SJSA1 (cell line): Measurements from ENCODE around the gene EPHA8. TPM values are rescaled to one million over a fixed set of nuclear protein-coding genes. Genes with fewer than 3 reads are reported as not detected.

Source experiments
- DNase-seq, 2 experiments: peaks; one replicate each; pipeline ENCODE4 v3.0.0-alpha.2; 2015 to 2020; ENCODE audit warnings: low spot score in 2 of 2, low read depth in 1 of 2
- H3K27ac ChIP-seq: fragments of 250-450 bp; sonication (Bioruptor Pico); 2 replicates; pipeline ENCODE4 v1.5.1; 2020; ENCODE audit warnings: mild to moderate bottlenecking, moderate library complexity
- H3K27me3 ChIP-seq: fragments of 250-450 bp; sonication (Bioruptor Pico); replicated peaks from 2 replicates; pipeline ENCODE4 v1.5.1; 2020; ENCODE audit warnings: mild to moderate bottlenecking, moderate library complexity
- H3K36me3 ChIP-seq: fragments of 250-450 bp; sonication (Bioruptor Pico); 2 replicates; pipeline ENCODE4 v1.5.1; 2020; ENCODE audit warnings: mild to moderate bottlenecking
- H3K4me1 ChIP-seq: fragments of 250-450 bp; sonication (Bioruptor Pico); replicated peaks from 2 replicates; pipeline ENCODE4 v1.6.1; 2021; ENCODE audit warnings: mild to moderate bottlenecking
- H3K4me3 ChIP-seq: fragments of 250-450 bp; sonication (Bioruptor Pico); 2 replicates; pipeline ENCODE4 v1.5.1; 2020; ENCODE audit warnings: mild to moderate bottlenecking
- H3K9me3 ChIP-seq: fragments of 250-450 bp; sonication (Bioruptor Pico); replicated peaks from 2 replicates; pipeline ENCODE4 v1.5.1; 2020; ENCODE audit warnings: mild to moderate bottlenecking
- total RNA-seq: library from RNA; depleted of rRNA; stranded (reverse); fragments of >200 nt; shearing (Covaris generic); gene quantifications from 2 replicates; pipeline ENCODE4 v1.2.3, GENCODE V29; 2014

Gene EPHA8
- total RNA-seq, 1 experiment from 2014 or later: not detected

- no peak overlapping the region for H3K27ac ChIP-seq
- no peak for DNase-seq
- no peaks in the 10 kb centered on the region for H3K36me3 ChIP-seq
- peaks cover 73% of the 10 kb centered on the region for H3K27me3 ChIP-seq
- no peaks in the 10 kb centered on the region for H3K9me3 ChIP-seq
- H3K4me1 ChIP-seq: no peaks in the 10 kb centered on the region
- H3K4me3 ChIP-seq: no peak overlapping the region
These were observed 648 bp downstream of the EPHA8 start for GRCh38 chr1:22563671-22564602.

GRCh38 chr1:22566161-22566560 is 2.9 kb downstream of the EPHA8 start:
- H3K9me3 ChIP-seq: no peaks in the 10 kb centered on the region
- no peaks in the 10 kb centered on the region for H3K36me3 ChIP-seq
- no peaks in the 10 kb centered on the region for H3K4me1 ChIP-seq
- no peak for DNase-seq
- peaks cover 57% of the 10 kb centered on the region for H3K27me3 ChIP-seq
- no peak overlapping the region for H3K27ac ChIP-seq
- no peak overlapping the region for H3K4me3 ChIP-seq

DNA sequence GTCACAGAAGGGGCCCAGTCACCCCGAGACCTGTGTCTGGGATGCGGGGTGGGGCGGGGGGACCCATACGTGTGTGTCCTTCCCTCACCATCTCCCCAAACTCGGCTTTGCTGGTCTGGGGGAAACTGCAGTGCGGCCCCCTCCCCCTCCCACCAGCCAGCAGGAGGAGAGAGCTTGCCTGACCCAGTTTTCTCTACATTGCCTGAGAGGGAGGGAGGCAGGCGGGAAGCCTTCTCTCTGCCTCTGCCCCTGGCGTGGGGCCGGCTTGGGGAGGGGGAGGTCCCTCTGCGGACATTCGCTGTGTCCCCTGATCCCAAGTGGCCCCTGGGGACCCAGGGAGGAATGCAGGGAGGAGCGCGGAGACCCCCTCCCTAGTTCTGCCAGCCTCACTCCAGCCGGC is 3.9 kb downstream of the EPHA8 start:
- Histone ChIP-seq H3K4me3 (no peak overlapping the region), H3K4me1 (no peaks in the 10 kb centered on the region), H3K27ac (no peak overlapping the region), H3K9me3 (no peaks in the 10 kb centered on the region), H3K36me3 (no peaks in the 10 kb centered on the region), H3K27me3 (peaks cover 48% of the 10 kb centered on the region)
- DNase-seq: no peak

DNA sequence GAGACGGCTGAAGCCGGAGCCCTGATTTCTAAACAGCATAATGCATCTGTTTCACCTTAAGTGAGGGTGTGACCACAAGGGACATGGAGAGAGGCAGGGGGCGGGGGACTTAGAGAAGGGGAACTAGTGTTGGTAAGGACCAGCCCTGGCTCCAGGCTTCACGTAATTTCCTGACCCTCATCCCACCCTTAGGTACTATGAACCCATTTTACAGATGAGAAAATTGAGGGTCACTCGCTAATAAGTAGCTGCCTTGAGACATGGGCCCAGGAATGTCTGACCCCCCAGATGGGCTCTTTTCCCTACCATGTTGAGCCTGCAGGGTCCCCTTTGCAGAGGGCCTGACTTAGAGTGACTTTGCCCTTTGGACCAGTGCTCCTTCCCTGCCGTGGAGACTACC is 4.7 kb downstream of the EPHA8 start:
- H3K36me3 ChIP-seq: no peaks in the 10 kb centered on the region
- no peak overlapping the region for H3K27ac ChIP-seq
- H3K9me3 ChIP-seq: no peaks in the 10 kb centered on the region
- H3K27me3 ChIP-seq: peaks cover 46% of the 10 kb centered on the region
- DNase-seq: no peak
- no peaks in the 10 kb centered on the region for H3K4me1 ChIP-seq
- no peak overlapping the region for H3K4me3 ChIP-seq

DNA sequence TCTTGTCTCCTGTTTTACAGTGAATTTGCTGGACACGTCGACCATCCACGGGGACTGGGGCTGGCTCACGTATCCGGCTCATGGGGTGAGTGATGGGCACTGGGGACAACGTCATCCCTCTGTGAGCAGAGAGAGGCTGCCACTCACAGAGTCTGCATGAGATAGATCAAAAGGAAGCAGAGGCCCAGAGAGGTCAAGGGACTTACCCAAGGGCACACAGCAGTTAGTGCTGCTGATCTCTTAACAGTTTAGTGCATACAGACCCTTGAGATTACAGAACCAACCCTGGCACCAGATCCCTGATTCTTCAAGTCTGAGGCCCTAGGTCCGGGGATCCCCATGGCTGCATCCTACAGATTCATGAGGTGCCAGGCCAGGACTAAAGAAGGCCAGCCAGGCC is 6.0 kb downstream of the EPHA8 start:
- Histone ChIP-seq H3K4me1 (no peaks in the 10 kb centered on the region), H3K9me3 (no peaks in the 10 kb centered on the region), H3K27ac (no peak overlapping the region), H3K36me3 (no peaks in the 10 kb centered on the region), H3K27me3 (peaks cover 50% of the 10 kb centered on the region), H3K4me3 (no peak overlapping the region)
- no peak for DNase-seq

DNA sequence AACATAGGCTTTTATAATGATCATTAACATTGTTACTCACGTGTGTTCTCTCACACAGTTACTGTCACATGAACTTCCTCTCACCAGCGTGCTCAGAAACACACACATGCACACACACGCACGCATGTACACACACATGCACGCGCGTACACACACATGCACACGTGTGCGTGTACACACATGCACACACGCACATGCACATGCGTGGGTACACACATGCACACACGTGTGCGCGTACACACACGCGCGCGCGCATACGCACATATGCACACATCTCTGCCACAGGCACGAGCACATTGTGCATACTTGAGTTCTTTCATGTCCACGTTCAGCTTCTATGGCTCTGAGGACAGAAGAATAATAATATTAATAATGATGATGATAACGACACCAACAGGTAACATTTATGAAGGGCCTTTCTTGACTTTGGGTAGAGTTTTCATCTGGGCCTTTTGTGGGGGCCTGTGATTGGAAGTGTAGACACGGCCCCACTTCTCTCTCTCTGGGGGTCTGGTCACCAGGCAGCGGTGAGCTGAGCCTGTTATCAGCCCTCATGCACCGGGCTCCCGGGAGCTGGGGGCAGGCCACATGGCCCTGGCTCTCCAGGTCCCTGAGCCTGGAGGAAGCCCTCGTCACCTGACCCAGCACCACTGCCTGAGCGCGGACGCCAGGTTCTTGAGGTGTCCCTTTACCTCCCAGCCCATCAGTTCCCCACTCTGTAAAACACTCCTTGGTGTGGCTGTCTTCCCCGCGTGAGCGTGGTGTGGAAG is 7.0 kb downstream of the EPHA8 start:
- Histone ChIP-seq H3K4me1 (no peaks in the 10 kb centered on the region), H3K27ac (no peak overlapping the region), H3K27me3 (peaks cover 48% of the 10 kb centered on the region), H3K36me3 (no peaks in the 10 kb centered on the region), H3K9me3 (no peaks in the 10 kb centered on the region), H3K4me3 (no peak overlapping the region)
- DNase-seq: no peak

DNA sequence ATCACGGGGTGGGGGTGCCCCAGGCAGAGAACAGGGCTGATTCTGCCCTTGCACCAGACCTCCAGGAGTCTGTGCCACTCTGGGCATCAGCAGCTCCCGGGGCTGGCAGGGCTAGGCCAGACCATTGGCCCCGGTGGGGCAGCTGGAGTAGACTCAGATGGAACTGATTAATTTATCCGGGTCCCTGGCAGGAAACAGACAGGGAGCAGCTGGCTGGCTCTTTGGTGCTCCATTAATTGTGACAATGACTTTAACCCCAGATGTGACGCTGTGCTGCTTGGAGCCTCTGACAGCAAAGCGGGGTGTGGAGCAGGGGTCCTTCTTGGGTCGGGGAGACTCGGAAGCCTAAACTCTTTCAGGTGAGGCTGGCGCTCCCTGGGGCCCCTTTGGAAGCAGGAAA is 9.5 kb downstream of the EPHA8 start:
- no peak for DNase-seq
- Histone ChIP-seq H3K4me1 (no peaks in the 10 kb centered on the region), H3K9me3 (no peaks in the 10 kb centered on the region; the same call in 1 of the 2 replicates), H3K27me3 (peaks cover 38% of the 10 kb centered on the region), H3K4me3 (no peak overlapping the region), H3K27ac (no peak overlapping the region), H3K36me3 (no peaks in the 10 kb centered on the region)

DNA sequence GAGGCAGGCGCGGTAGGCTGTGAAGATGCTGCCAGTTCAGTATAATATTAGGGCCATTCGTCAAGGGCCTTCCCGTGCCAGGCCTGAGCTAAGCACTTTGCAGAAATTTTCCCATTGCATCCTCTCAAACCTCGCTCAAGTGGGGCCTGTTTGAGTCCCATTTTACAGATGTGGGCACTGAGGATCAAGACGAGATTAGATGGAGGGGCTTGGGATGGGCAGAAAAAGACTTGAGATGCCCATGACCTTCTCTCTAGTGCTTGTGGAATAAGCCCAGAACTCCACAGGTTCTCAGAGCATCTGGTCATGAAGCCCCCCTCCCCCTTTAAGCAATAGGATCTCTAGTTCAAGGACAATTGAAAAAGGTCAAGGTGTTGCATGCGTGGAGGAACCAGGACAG is 9.9 kb downstream of the EPHA8 start:
- Histone ChIP-seq H3K4me3 (no peak overlapping the region), H3K27me3 (peaks cover 34% of the 10 kb centered on the region), H3K36me3 (no peaks in the 10 kb centered on the region), H3K27ac (no peak overlapping the region), H3K4me1 (no peaks in the 10 kb centered on the region), H3K9me3 (no peaks in the 10 kb centered on the region; the same call in 1 of the 2 replicates)
- no peak for DNase-seq

DNA sequence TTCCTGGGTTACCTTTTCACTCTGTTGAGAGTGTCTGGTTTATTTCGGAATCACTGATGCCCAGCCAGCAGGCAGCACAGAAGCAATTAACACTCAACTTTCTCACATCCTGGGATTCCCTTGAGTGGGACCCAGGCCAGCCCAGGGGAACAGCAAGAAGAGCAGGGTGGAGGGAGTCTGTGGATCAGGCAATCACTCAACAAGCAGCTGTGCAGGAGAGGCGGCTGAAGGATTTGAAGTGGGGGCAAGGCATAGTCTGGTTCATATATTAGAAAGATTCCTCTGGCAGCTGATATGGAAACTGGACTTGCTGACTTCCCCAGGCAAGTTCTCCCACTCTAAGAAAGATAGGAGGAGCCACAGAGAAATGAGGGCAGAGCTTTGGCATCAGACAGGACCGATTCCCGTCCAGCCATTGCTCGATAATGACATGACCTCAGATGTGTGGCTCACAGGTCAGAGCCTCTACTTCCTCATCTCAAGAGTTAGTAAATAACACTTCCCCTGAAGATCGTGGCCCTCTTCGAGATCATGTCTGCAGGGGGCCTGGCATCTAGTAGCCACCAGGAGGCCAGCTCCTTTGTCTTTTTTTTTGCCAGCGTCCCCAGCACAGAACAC is 12.4 kb downstream of the EPHA8 start:
- H3K4me1 ChIP-seq: no peaks in the 10 kb centered on the region
- DNase-seq: no peak
- H3K27ac ChIP-seq: no peak overlapping the region
- H3K9me3 ChIP-seq: peaks cover 4% of the 10 kb centered on the region; the same call in 1 of the 2 replicates
- no peak overlapping the region for H3K4me3 ChIP-seq
- H3K36me3 ChIP-seq: no peaks in the 10 kb centered on the region
- peaks cover 29% of the 10 kb centered on the region for H3K27me3 ChIP-seq

GRCh38 chr1:22576150-22576544 is 12.9 kb downstream of the EPHA8 start:
- no peak overlapping the region for H3K27ac ChIP-seq
- peaks cover 27% of the 10 kb centered on the region for H3K27me3 ChIP-seq
- no peaks in the 10 kb centered on the region for H3K4me1 ChIP-seq
- no peaks in the 10 kb centered on the region for H3K36me3 ChIP-seq
- no peak for DNase-seq
- no peak overlapping the region for H3K4me3 ChIP-seq
- H3K9me3 ChIP-seq: peaks cover 4% of the 10 kb centered on the region; the same call in 1 of the 2 replicates

DNA sequence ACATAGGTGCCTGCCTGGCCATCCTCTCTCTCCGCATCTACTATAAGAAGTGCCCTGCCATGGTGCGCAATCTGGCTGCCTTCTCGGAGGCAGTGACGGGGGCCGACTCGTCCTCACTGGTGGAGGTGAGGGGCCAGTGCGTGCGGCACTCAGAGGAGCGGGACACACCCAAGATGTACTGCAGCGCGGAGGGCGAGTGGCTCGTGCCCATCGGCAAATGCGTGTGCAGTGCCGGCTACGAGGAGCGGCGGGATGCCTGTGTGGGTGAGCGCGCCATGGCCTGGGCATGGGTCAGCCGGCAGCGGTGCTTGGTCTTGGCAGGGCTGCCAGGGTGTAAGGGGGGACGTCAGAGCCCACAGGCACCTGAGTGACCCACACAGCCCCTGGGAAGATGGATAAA is 13.3 kb downstream of the EPHA8 start:
- H3K27me3 ChIP-seq: peaks cover 26% of the 10 kb centered on the region
- no peaks in the 10 kb centered on the region for H3K4me1 ChIP-seq
- no peak overlapping the region for H3K4me3 ChIP-seq
- peaks cover 4% of the 10 kb centered on the region; the same call in 1 of the 2 replicates for H3K9me3 ChIP-seq
- no peaks in the 10 kb centered on the region for H3K36me3 ChIP-seq
- no peak for DNase-seq
- H3K27ac ChIP-seq: no peak overlapping the region

GRCh38 chr1:22578732-22579361 is 15.6 kb downstream of the EPHA8 start:
- Histone ChIP-seq H3K4me1 (no peaks in the 10 kb centered on the region), H3K27ac (no peak overlapping the region), H3K36me3 (no peaks in the 10 kb centered on the region), H3K27me3 (peaks cover 25% of the 10 kb centered on the region), H3K9me3 (peaks cover 4% of the 10 kb centered on the region; the same call in 1 of the 2 replicates), H3K4me3 (no peak overlapping the region)
- no peak for DNase-seq

DNA sequence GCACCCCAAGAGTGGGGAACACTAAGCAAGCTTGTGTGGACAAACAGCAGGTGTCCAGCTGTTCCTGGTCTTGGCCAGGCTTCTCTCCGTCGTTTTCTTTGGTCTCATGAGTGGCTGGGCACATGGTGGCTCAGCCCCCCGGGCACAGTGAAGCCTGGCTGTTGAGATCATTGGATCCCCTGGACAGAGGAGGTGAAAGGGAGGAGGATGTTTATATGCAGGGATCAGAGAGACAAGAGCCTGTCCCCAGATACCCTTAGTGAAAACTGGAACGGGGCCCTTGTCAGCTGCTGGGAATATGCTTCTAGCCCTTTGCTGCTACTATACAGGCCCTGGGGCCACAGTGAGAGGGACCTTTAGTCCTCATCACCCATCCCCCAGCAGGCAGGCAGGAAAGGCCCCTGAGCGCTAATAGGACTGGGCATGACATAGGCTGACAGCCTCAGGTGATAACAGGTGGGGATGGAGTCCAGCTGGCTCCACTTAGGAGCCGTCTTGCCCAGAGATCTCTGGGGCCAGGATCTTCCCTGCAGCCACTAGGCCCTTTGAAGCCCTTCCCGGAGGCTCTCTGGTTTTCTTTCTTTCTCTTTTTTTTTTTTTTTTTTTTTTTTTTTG is 16.4 kb downstream of the EPHA8 start:
- peaks cover 4% of the 10 kb centered on the region; the same call in 1 of the 2 replicates for H3K9me3 ChIP-seq
- H3K4me3 ChIP-seq: no peak overlapping the region
- H3K4me1 ChIP-seq: no peaks in the 10 kb centered on the region
- no peak for DNase-seq
- no peaks in the 10 kb centered on the region for H3K36me3 ChIP-seq
- peaks cover 25% of the 10 kb centered on the region for H3K27me3 ChIP-seq
- no peak overlapping the region for H3K27ac ChIP-seq
